Karpas-422 (cell line): Measurements from ENCODE around the gene RPL18. TPM values are rescaled to one million over a fixed set of nuclear protein-coding genes. Genes with fewer than 3 reads are reported as not detected.
A peak's percentile ranks its signal among the peaks of the same experiment; 100 is the strongest.

ENCODE experiments used
- DNase-seq: peaks from one replicate; pipeline ENCODE4 v3.0.0-alpha.2; 2015
- H2AFZ ChIP-seq: fragments of 200-600 bp; sonication (generic); 2 replicates; pipeline ENCODE4 v1.6.1; 2014; ENCODE audit warnings: antibody characterized with exemption, low read length, mixed read lengths
- H3K27ac ChIP-seq: fragments of 200-600 bp; sonication (generic); 2 replicates; pipeline ENCODE4 v1.5.1; 2014; ENCODE audit warnings: mild to moderate bottlenecking, low read length, moderate library complexity
- H3K27me3 ChIP-seq: fragments of 200-600 bp; sonication (generic); 2 replicates; pipeline ENCODE4 v1.6.1; 2014; ENCODE audit warnings: low read length, mixed read lengths
- H3K36me3 ChIP-seq: fragments of 200-600 bp; sonication (generic); 2 replicates; pipeline ENCODE4 v1.6.1; 2014; ENCODE audit warnings: low read length, mixed read lengths; ENCODE audit not compliant: insufficient read depth
- H3K4me1 ChIP-seq: fragments of 200-600 bp; sonication (generic); 2 replicates; pipeline ENCODE4 v1.6.1; 2014; ENCODE audit warnings: mild to moderate bottlenecking, low read length, mixed read lengths
- H3K4me2 ChIP-seq: fragments of 200-600 bp; sonication (generic); 2 replicates; pipeline ENCODE4 v1.6.1; 2014; ENCODE audit warnings: low read length, low read depth, mild to moderate bottlenecking; ENCODE audit not compliant: poor library complexity, severe bottlenecking
- H3K4me3 ChIP-seq: fragments of 200-600 bp; sonication (generic); 2 replicates; pipeline ENCODE4 v1.5.1; 2014; ENCODE audit warnings: mild to moderate bottlenecking, antibody characterized with exemption, low read length, mixed read lengths
- H3K79me2 ChIP-seq: fragments of 200-600 bp; sonication (generic); 2 replicates; pipeline ENCODE4 v1.6.1; 2014; ENCODE audit warnings: mild to moderate bottlenecking, low read length, mixed read lengths
- H3K9ac ChIP-seq: fragments of 200-600 bp; sonication (generic); 2 replicates; pipeline ENCODE4 v1.6.0; 2014; ENCODE audit warnings: low read length
- H3K9me2 ChIP-seq: fragments of 200-600 bp; sonication (generic), shearing (Covaris generic); replicated peaks from 2 replicates; pipeline ENCODE4 v1.6.0; 2014; ENCODE audit warnings: mild to moderate bottlenecking, low read length, moderate library complexity; ENCODE audit not compliant: insufficient read depth
- H3K9me3 ChIP-seq: fragments of 300-700, 200-600 bp; sonication (generic); 2 replicates; pipeline ENCODE4 v1.6.1; 2014; ENCODE audit warnings: low read length, mixed read lengths
- H4K20me1 ChIP-seq: fragments of 200-600 bp; sonication (generic); 2 replicates; pipeline ENCODE4 v1.6.1; 2014; ENCODE audit warnings: mild to moderate bottlenecking, antibody characterized with exemption, low read length, low read depth; ENCODE audit not compliant: insufficient read depth
- total RNA-seq: library from RNA; depleted of rRNA; stranded (reverse); fragments of >200 nt; shearing (Covaris generic); gene quantifications from 2 replicates; pipeline ENCODE4 v1.2.3, GENCODE V29; 2014; ENCODE audit warnings: low replicate concordance

RPL18 gene
- total RNA-seq, 1 experiment from 2014 or later = 3,031 TPM

GRCh38 chr19:48646722-48647216 lies 27.8 kb upstream of the RPL18 start:
- Histone ChIP-seq H3K79me2 (no peaks in the 10 kb centered on the region), H3K4me2 (peak overlapping the region; percentile 74), H3K4me3 (no peak overlapping the region; the same call in 1 of the 2 replicates), H3K4me1 (peaks cover 14% of the 10 kb centered on the region), H3K9ac (no peak overlapping the region), H3K9me2 (no peaks in the 10 kb centered on the region), H4K20me1 (no peaks in the 10 kb centered on the region), H3K27ac (no peak overlapping the region), H3K36me3 (no peaks in the 10 kb centered on the region), H2AFZ (no peak overlapping the region), H3K27me3 (no peaks in the 10 kb centered on the region), H3K9me3 (no peaks in the 10 kb centered on the region)
- DNase-seq = no peak

GRCh38 chr19:48646001-48646721 lies 27.2 kb upstream of the RPL18 start, which contains the start of gene CA11:
CA11 (minus strand) TSS chr19:48646187; CDS start chr19:48645632, 555 bp downstream.
- H3K4me1 ChIP-seq = peaks cover 14% of the 10 kb centered on the region
- peak within 1 kb of the TSS; percentile 78; the same call in 1 of the 2 replicates for H2AFZ ChIP-seq
- H3K9me3 ChIP-seq = no peaks in the 10 kb centered on the region
- no peaks in the 10 kb centered on the region for H3K27me3 ChIP-seq
- H3K4me3 ChIP-seq = peak within 1 kb of the TSS; percentile 61; the same call in 1 of the 2 replicates
- peak; percentile 95 for DNase-seq
- H4K20me1 ChIP-seq = no peaks in the 10 kb centered on the region
- no peaks in the 10 kb centered on the region for H3K79me2 ChIP-seq
- no peak within 1 kb of the TSS for H3K27ac ChIP-seq
- H3K9ac ChIP-seq = peak within 1 kb of the TSS; percentile 59
- H3K4me2 ChIP-seq = peak within 1 kb of the TSS; percentile 74
- H3K9me2 ChIP-seq = no peaks in the 10 kb centered on the region
- H3K36me3 ChIP-seq = no peaks in the 10 kb centered on the region

GRCh38 chr19:48645620-48646000 lies 26.6 kb upstream of the RPL18 start:
- Histone ChIP-seq H3K36me3 (no peaks in the 10 kb centered on the region), H3K27ac (no peak overlapping the region), H3K9ac (peak overlapping the region; percentile 59; the same call in 1 of the 2 replicates), H3K4me3 (0 out of 2 replicates have a peak overlapping the region, but pooled peaks have one; percentile 61), H2AFZ (0 out of 2 replicates have a peak overlapping the region, but pooled peaks have one; percentile 78), H3K4me2 (peak overlapping the region; percentile 74), H3K79me2 (no peaks in the 10 kb centered on the region), H3K4me1 (peaks cover 14% of the 10 kb centered on the region), H4K20me1 (no peaks in the 10 kb centered on the region), H3K9me3 (no peaks in the 10 kb centered on the region), H3K27me3 (no peaks in the 10 kb centered on the region), H3K9me2 (no peaks in the 10 kb centered on the region)
- DNase-seq = no peak

GRCh38 chr19:48644839-48645619 lies 26.1 kb upstream of the RPL18 start:
- Histone ChIP-seq H3K9ac (no peak overlapping the region), H3K79me2 (no peaks in the 10 kb centered on the region), H3K9me2 (no peaks in the 10 kb centered on the region), H3K4me2 (no peak overlapping the region), H3K27me3 (no peaks in the 10 kb centered on the region), H2AFZ (no peak overlapping the region), H4K20me1 (no peaks in the 10 kb centered on the region), H3K36me3 (no peaks in the 10 kb centered on the region), H3K4me1 (peaks cover 14% of the 10 kb centered on the region), H3K4me3 (no peak overlapping the region), H3K9me3 (no peaks in the 10 kb centered on the region), H3K27ac (no peak overlapping the region)
- DNase-seq = peak; percentile 85

- Histone ChIP-seq H3K4me3 (no peak overlapping the region), H3K36me3 (no peaks in the 10 kb centered on the region), H3K79me2 (no peaks in the 10 kb centered on the region), H3K9me2 (no peaks in the 10 kb centered on the region), H3K4me2 (no peak overlapping the region), H3K4me1 (peaks cover 14% of the 10 kb centered on the region), H3K9me3 (no peaks in the 10 kb centered on the region), H2AFZ (no peak overlapping the region), H4K20me1 (no peaks in the 10 kb centered on the region), H3K27ac (no peak overlapping the region), H3K27me3 (no peaks in the 10 kb centered on the region), H3K9ac (no peak overlapping the region)
- DNase-seq = no peak
These were observed 25.4 kb upstream of the RPL18 start for GRCh38 chr19:48644355-48644754.

- Histone ChIP-seq H3K9me2 (no peaks in the 10 kb centered on the region), H3K9ac (no peak overlapping the region), H2AFZ (no peak overlapping the region), H3K9me3 (no peaks in the 10 kb centered on the region), H3K4me3 (no peak overlapping the region), H3K79me2 (no peaks in the 10 kb centered on the region), H4K20me1 (no peaks in the 10 kb centered on the region), H3K27ac (no peak overlapping the region), H3K27me3 (no peaks in the 10 kb centered on the region), H3K4me2 (no peak overlapping the region), H3K36me3 (no peaks in the 10 kb centered on the region), H3K4me1 (peaks cover 24% of the 10 kb centered on the region)
- no peak for DNase-seq
These were observed 23.9 kb upstream of the RPL18 start for GRCh38 chr19:48642862-48643261.

GRCh38 chr19:48641850-48642249 lies 22.9 kb upstream of the RPL18 start:
- Histone ChIP-seq H3K4me1 (peaks cover 30% of the 10 kb centered on the region), H3K27me3 (no peaks in the 10 kb centered on the region), H2AFZ (no peak overlapping the region), H3K79me2 (no peaks in the 10 kb centered on the region), H3K9me2 (no peaks in the 10 kb centered on the region), H3K4me2 (no peak overlapping the region), H3K9ac (no peak overlapping the region), H3K36me3 (no peaks in the 10 kb centered on the region), H3K27ac (no peak overlapping the region), H4K20me1 (no peaks in the 10 kb centered on the region), H3K4me3 (no peak overlapping the region), H3K9me3 (no peaks in the 10 kb centered on the region)
- no peak for DNase-seq
